Kidney epithelial cell (primary cell): ENCODE data around the gene HOXC9. TPM values are rescaled to one million over a fixed set of nuclear protein-coding genes. Genes with fewer than 3 reads are reported as not detected.

ENCODE experiments used
- DNase-seq: peaks from one replicate; pipeline ENCODE4 v3.0.0-alpha.2; 2010; ENCODE audit warnings: low read depth
- H3K27me3 ChIP-seq: 2 replicates; pipeline ENCODE4 v1.6.0; 2011; ENCODE audit warnings: low read length; ENCODE audit not compliant: control insufficient read depth, insufficient read depth
- H3K36me3 ChIP-seq: 2 replicates; pipeline ENCODE4 v1.5.1; 2011; ENCODE audit warnings: low read length; ENCODE audit not compliant: control insufficient read depth, insufficient read depth
- H3K4me3 ChIP-seq: 2 replicates; pipeline ENCODE4 v1.5.1; 2011; ENCODE audit warnings: low read depth, mild to moderate bottlenecking, control low read depth, low read length
- CTCF ChIP-seq: IDR thresholded peaks from 2 replicates; pipeline ENCODE4 v1.5.1; 2011; ENCODE audit warnings: mild to moderate bottlenecking, moderate library complexity, low read length, control low read depth, inconsistent platforms; ENCODE audit not compliant: insufficient read depth, poor library complexity, severe bottlenecking
- total RNA-seq: library from RNA; depleted of rRNA; stranded (reverse); fragments of >200 nt; gene quantifications from 2 replicates; pipeline ENCODE4 v1.2.3, GENCODE V29; 2015

Gene HOXC9
- total RNA-seq, 1 donor from 2014 or later: 12.3 TPM

- peaks cover 19% of the 10 kb centered on the region for H3K27me3 ChIP-seq
- H3K36me3 ChIP-seq: no peaks in the 10 kb centered on the region
- H3K4me3 ChIP-seq: no peak overlapping the region
- no peak for TF ChIP-seq CTCF
- no peak for DNase-seq
Observed at GRCh38 chr12:54037360-54038283, 37.7 kb downstream of the HOXC9 start.

- Histone ChIP-seq H3K27me3 (peaks cover 15% of the 10 kb centered on the region), H3K36me3 (no peaks in the 10 kb centered on the region), H3K4me3 (no peak overlapping the region)
- DNase-seq: no peak
- no peak for TF ChIP-seq CTCF
Observed at GRCh38 chr12:54038284-54038870, 38.4 kb downstream of the HOXC9 start.

GRCh38 chr12:54038871-54039414 is 39.0 kb downstream of the HOXC9 start:
- no peaks in the 10 kb centered on the region for H3K36me3 ChIP-seq
- peaks cover 14% of the 10 kb centered on the region for H3K27me3 ChIP-seq
- no peak overlapping the region for H3K4me3 ChIP-seq
- no peak for TF ChIP-seq CTCF
- no peak for DNase-seq

- DNase-seq: no peak
- no peaks in the 10 kb centered on the region for H3K36me3 ChIP-seq
- peaks cover 10% of the 10 kb centered on the region for H3K27me3 ChIP-seq
- no peak overlapping the region for H3K4me3 ChIP-seq
- TF ChIP-seq CTCF: no peak
Observed at GRCh38 chr12:54039417-54040147, 39.6 kb downstream of the HOXC9 start.

- TF ChIP-seq CTCF: no peak
- H3K36me3 ChIP-seq: no peaks in the 10 kb centered on the region
- H3K4me3 ChIP-seq: no peak overlapping the region
- H3K27me3 ChIP-seq: peaks cover 10% of the 10 kb centered on the region
- no peak for DNase-seq
Observed at GRCh38 chr12:54040148-54040494, 40.2 kb downstream of the HOXC9 start.
